HepG2 (cell line): ENCODE results near the gene C14orf180. TPM values are rescaled to one million over a fixed set of nuclear protein-coding genes. Genes with fewer than 3 reads are reported as not detected.

ENCODE experiments used
- ATAC-seq: fragments of 200-7000 bp; cut with Tn5 transposase; 3 replicates; pipeline ENCODE4 v1.9.1; 2020; ENCODE audit warnings: mild to moderate bottlenecking, moderate library complexity
- BruUV-seq: library from RNA; stranded (reverse); fragments of 400-500 nt; replicated peaks from 2 replicates; lab custom pipeline; 2021; lab: Mats Ljungman, UMichigan
- CTCF ChIA-PET: fragments of 300-600 bp; formaldehyde crosslinking; extraction: SDS; loops from one replicate; lab custom pipeline; 2021; ENCODE audit warnings: low total read pairs, inconsistent platforms, low intra/inter-chr PET ratio; lab: Yijun Ruan, JAX
- POLR2A ChIA-PET: fragments of 350-600 bp; sonication (Branson Sonifier 250); formaldehyde crosslinking; loops from one replicate; lab custom pipeline; 2020; ENCODE audit warnings: antibody characterized with exemption, inconsistent platforms; lab: Yijun Ruan, JAX
- DNase-seq: peaks from one replicate; pipeline ENCODE4 v3.0.0-alpha.2; 2015; ENCODE audit warnings: low spot score
- FAIRE-seq: peaks from 3 replicates; lab custom pipeline; 2011; peaks lifted over from hg19 to GRCh38; lab: Jason Lieb, UNC
- H2AFZ ChIP-seq: one replicate; pipeline ENCODE4 v1.6.1; 2011; ENCODE audit warnings: low read length, inconsistent platforms
- H3K27ac ChIP-seq: fragments of 300-600 bp; 3 replicates; pipeline ENCODE4 v1.8.0; 2011; ENCODE audit warnings: mixed run types, mild to moderate bottlenecking, mixed read lengths, low read length, inconsistent platforms; ENCODE audit not compliant: insufficient read depth; ENCODE audit errors: extremely low read length
- H3K27me3 ChIP-seq, 2 experiments: fragments of 200-600 bp in 1 of 2; 2 replicates in 1 of 2; 3 replicates in 1 of 2; pipeline versions ENCODE4 v1.6.0 to v1.8.0; 2011; ENCODE audit warnings: low read length in 2 of 2, mild to moderate bottlenecking in 2 of 2, moderate library complexity in 2 of 2, inconsistent platforms in 1 of 2; ENCODE audit not compliant: insufficient read depth in 2 of 2, control insufficient read depth in 1 of 2
- H3K36me3 ChIP-seq, 2 experiments: fragments of 200-600 bp in 1 of 2; replicated peaks in 1 of 2; 2 replicates in 1 of 2; 3 replicates in 1 of 2; pipeline versions ENCODE4 v1.5.1 to v1.8.0; 2011; ENCODE audit warnings: low read length in 2 of 2, inconsistent platforms in 1 of 2; ENCODE audit not compliant: insufficient read depth in 2 of 2, control insufficient read depth in 1 of 2
- H3K4me1 ChIP-seq: 2 replicates; pipeline ENCODE4 v1.5.1; 2012; ENCODE audit warnings: low read length, inconsistent platforms; ENCODE audit not compliant: insufficient read depth
- H3K4me2 ChIP-seq: 2 replicates; pipeline ENCODE4 v1.6.0; 2011; ENCODE audit warnings: low read depth, low read length, inconsistent platforms
- H3K4me3 ChIP-seq, 3 experiments: fragments of 200-600 bp in 1 of 3; sonication (generic), shearing (Covaris generic) in 1 of 3; replicated peaks in 1 of 3; 2 replicates each; pipeline ENCODE4 v1.5.1; 2011 to 2016; ENCODE audit warnings: low read length in 3 of 3, inconsistent platforms in 2 of 3, low read depth in 2 of 3, mild to moderate bottlenecking in 2 of 3, control low read depth in 1 of 3, mixed read lengths in 1 of 3; ENCODE audit not compliant: insufficient read depth in 1 of 3
- H3K79me2 ChIP-seq: one replicate; pipeline ENCODE4 v1.6.1; 2011; ENCODE audit warnings: low read length, inconsistent platforms; ENCODE audit not compliant: insufficient read depth
- H3K9ac ChIP-seq: 2 replicates; pipeline ENCODE4 v1.6.0; 2011; ENCODE audit warnings: mild to moderate bottlenecking, low read depth, low read length, inconsistent platforms; ENCODE audit not compliant: insufficient read depth
- H3K9me3 ChIP-seq: 2 replicates; pipeline ENCODE4 v1.5.1; 2012; ENCODE audit warnings: mild to moderate bottlenecking, low read length
- H4K20me1 ChIP-seq: 2 replicates; pipeline ENCODE4 v1.6.0; 2011; ENCODE audit warnings: inconsistent platforms, mild to moderate bottlenecking, low read length, moderate library complexity; ENCODE audit not compliant: insufficient read depth
- BRD4 ChIP-seq: sonication (generic); formaldehyde crosslinking; IDR thresholded peaks from 2 replicates; pipeline ENCODE4 v1.4.0; 2020; ENCODE audit warnings: missing genetic modification reagents
- E2F2 ChIP-seq: sonication (generic); formaldehyde crosslinking; IDR thresholded peaks from 2 replicates; pipeline ENCODE4 v1.4.0; 2020; ENCODE audit warnings: missing genetic modification reagents, borderline replicate concordance
- EP300 ChIP-seq, 3 experiments: sonication (generic) in 1 of 3; formaldehyde crosslinking in 1 of 3; IDR thresholded peaks; 2 replicates each; pipeline versions ENCODE4 v1.5.1 to v1.6.1; 2011 to 2020; ENCODE audit warnings: low read depth in 2 of 3, low read length in 2 of 3, borderline replicate concordance in 1 of 3, improper control_type of control experiment in 1 of 3, mild to moderate bottlenecking in 1 of 3, missing genetic modification reagents in 1 of 3, moderate library complexity in 1 of 3
- GPBP1L1 ChIP-seq: sonication (generic); formaldehyde crosslinking; IDR thresholded peaks from 2 replicates; pipeline ENCODE4 v1.5.0; 2020; ENCODE audit warnings: mild to moderate bottlenecking, missing genetic modification reagents
- GPN1 ChIP-seq: sonication (generic); formaldehyde crosslinking; IDR thresholded peaks from 2 replicates; pipeline ENCODE4 v1.5.1; 2020; ENCODE audit warnings: missing genetic modification reagents, borderline replicate concordance
- HMGXB3 ChIP-seq: sonication (generic); formaldehyde crosslinking; IDR thresholded peaks from 2 replicates; pipeline ENCODE4 v1.4.0; 2020; ENCODE audit warnings: missing genetic modification reagents, borderline replicate concordance
- NR0B2 ChIP-seq: sonication (generic); formaldehyde crosslinking; IDR thresholded peaks from 2 replicates; pipeline ENCODE4 v1.4.0; 2020; ENCODE audit warnings: mild to moderate bottlenecking, missing genetic modification reagents
- NR2F1 ChIP-seq, 2 experiments: fragments of 450-650 bp in 1 of 2; formaldehyde crosslinking in 1 of 2; IDR thresholded peaks; 2 replicates each; pipeline versions ENCODE4 v1.5.0 to v1.6.1; 2016 to 2020; ENCODE audit warnings: mild to moderate bottlenecking in 1 of 2, missing compliant biosample characterization in 1 of 2, missing genetic modification reagents in 1 of 2, moderate library complexity in 1 of 2
- PCBP1 ChIP-seq: fragments of 200-400 bp; formaldehyde crosslinking; IDR thresholded peaks from 2 replicates; pipeline ENCODE4 v1.6.1; 2017; ENCODE audit warnings: mild to moderate bottlenecking, low read depth, low read length, borderline replicate concordance
- SCMH1 ChIP-seq: sonication (generic); formaldehyde crosslinking; IDR thresholded peaks from 2 replicates; pipeline ENCODE4 v1.9.0; 2021; ENCODE audit warnings: missing genetic modification reagents, mild to moderate bottlenecking, borderline replicate concordance
- THAP7 ChIP-seq: sonication (generic); formaldehyde crosslinking; IDR thresholded peaks from 2 replicates; pipeline ENCODE4 v1.8.1; 2023; ENCODE audit warnings: mild to moderate bottlenecking, missing genetic modification reagents
- ZBTB1 ChIP-seq: sonication (generic); formaldehyde crosslinking; IDR thresholded peaks from 2 replicates; pipeline ENCODE4 v1.4.0; 2020; ENCODE audit warnings: missing genetic modification reagents, borderline replicate concordance
- ZC3H4 ChIP-seq: sonication (generic); formaldehyde crosslinking; IDR thresholded peaks from 2 replicates; pipeline ENCODE4 v1.4.0; 2020; ENCODE audit warnings: missing genetic modification reagents, borderline replicate concordance
- ZNF33B ChIP-seq: sonication (generic); formaldehyde crosslinking; IDR thresholded peaks from 2 replicates; pipeline ENCODE4 v1.5.1; 2020; ENCODE audit warnings: mild to moderate bottlenecking, missing genetic modification reagents
- ZNF343 ChIP-seq: sonication (generic); formaldehyde crosslinking; IDR thresholded peaks from 2 replicates; pipeline ENCODE4 v1.4.0; 2020; ENCODE audit warnings: mild to moderate bottlenecking, missing genetic modification reagents
- WGBS: methylation state at CpG from one replicate; pipeline ENCODE4 v1.1.6; 2017; ENCODE audit warnings: low lambda C conversion rate; 5-methylcytosine and 5-hydroxymethylcytosine counted together
- in situ Hi-C: cut with HindIII; loops from 2 replicates; pipeline ENCODE4 v1.10.0; 2017; ENCODE audit warnings: low pct_unique_long_range_greater_than_20kb; ENCODE audit not compliant: extremely low pct_ligation_motif_present
- intact Hi-C: fragments of 100-400 bp; cut with micrococcal nuclease; formaldehyde crosslinking; loops from one replicate; pipeline ENCODE4 v1.10.0; 2022; ENCODE audit not compliant: unreplicated experiment
- polyA plus RNA-seq, 8 experiments: library from polyadenylated mRNA; depleted of rRNA in 3 of 8; stranded (reverse) in 7 of 8; unstranded in 1 of 8; fragments of >200 nt; fragmentation: Illumina TruSeq in 4 of 8; extraction: Trizol in 4 of 8; gene quantifications; 2 replicates each; pipeline versions ENCODE4 v1.2.1 to v1.2.3, GENCODE V29; 2011 to 2016; ENCODE audit warnings: low read depth in 4 of 8, missing spikeins in 1 of 8, mixed read lengths in 1 of 8; ENCODE audit not compliant: insufficient read depth in 1 of 8
- total RNA-seq, 5 experiments: library from RNA; depleted of rRNA; stranded (reverse); fragments of >200 nt; fragmentation: Illumina TruSeq; extraction: Trizol; gene quantifications; 2 replicates each; pipeline ENCODE4 v1.2.3, GENCODE V29; 2016; ENCODE audit warnings: low read depth in 1 of 5

The C14orf180 gene
- total and polyA plus RNA-seq, 2 of the 13 experiments (the other 11 are each of a cell fraction or from before 2014, with no cell fraction given), result not detected

GRCh38 chr14:104609666-104610065 lies 30.1 kb downstream of the C14orf180 start:
- ChIA-PET CTCF (no interaction called here), POLR2A (no interaction called here)
- no peak overlapping the region for H2AFZ ChIP-seq
- H3K9ac ChIP-seq, result no peak overlapping the region
- H3K4me1 ChIP-seq, result no peaks in the 10 kb centered on the region
- H3K27ac ChIP-seq, result no peak overlapping the region
- no peak for TF ChIP-seq GPN1 (CRISPR knock-in tag)
- no peak for TF ChIP-seq EP300 (IDR thresholded peaks at IDR 0.05; ENCODE audit: low read depth in 2 of 2, low read length in 2 of 2)
- TF ChIP-seq EP300 (CRISPR knock-in tag; IDR thresholded peaks at IDR 0.05; ENCODE audit: borderline replicate concordance), result no peak
- TF ChIP-seq ZC3H4 (CRISPR knock-in tag), result no peak
- TF ChIP-seq NR0B2, result no peak
- TF ChIP-seq THAP7 (CRISPR knock-in tag), result no peak
- TF ChIP-seq ZNF343, result no peak
- no peak for TF ChIP-seq GPBP1L1
- no peak for TF ChIP-seq BRD4 (CRISPR knock-in tag)
- TF ChIP-seq HMGXB3 (CRISPR knock-in tag), result no peak
- TF ChIP-seq E2F2 (CRISPR knock-in tag), result no peak
- TF ChIP-seq NR2F1 (CRISPR knock-in tag; IDR thresholded peaks at IDR 0.05), result no peak
- no peak for TF ChIP-seq ZNF33B
- no peak for TF ChIP-seq SCMH1 (CRISPR knock-in tag)
- TF ChIP-seq ZBTB1 (CRISPR knock-in tag), result no peak
- TF ChIP-seq PCBP1, result no peak
- WGBS, result 17% methylated on average over 7 of the region's 7 CpGs
- H3K4me2 ChIP-seq, result no peak overlapping the region
- H3K36me3 ChIP-seq, result no peaks in the 10 kb centered on the region
- intact Hi-C loops, result no loop called here
- FAIRE-seq (no peak), DNase-seq (no peak), ATAC-seq (no peak)
- in situ Hi-C loops, result no loop called here
- peaks cover 0 to 26% of the 10 kb centered on the region in 2 experiments; a peak in 3 of 5 replicates for H3K27me3 ChIP-seq
- no peaks in the 10 kb centered on the region for H3K9me3 ChIP-seq
- H3K4me3 ChIP-seq, result no peak overlapping the region
- no TSS peak for BruUV-seq
- H3K79me2 ChIP-seq, result no peaks in the 10 kb centered on the region
- H4K20me1 ChIP-seq, result no peaks in the 10 kb centered on the region
